Gastrocnemius medialis (tissue), 4 donors: Measurements from ENCODE around the gene KRT4.

Experiments used
- POLR2A ChIP-seq, 2 donors: fragments of 450-650 bp; IDR thresholded peaks; one replicate each; pipeline ENCODE4 v1.6.1; 2017; ENCODE audit warnings: antibody characterized with exemption in 2 of 2, mild to moderate bottlenecking in 2 of 2, moderate library complexity in 2 of 2
- TF ChIP-seq, protein P1 (sequence below), 5 experiments: fragments of 450-650 bp in 3 of 5; fragments of 200-600 bp in 2 of 5; sonication (generic) in 2 of 5; IDR thresholded peaks in 4 of 5; conservative IDR thresholded peaks in 1 of 5; 1 replicate in 4 of 5; 2 replicates in 1 of 5; pipeline ENCODE4 v1.5.1; 2016 to 2019; ENCODE audit warnings: antibody characterized with exemption in 5 of 5, mild to moderate bottlenecking in 3 of 5, moderate library complexity in 3 of 5

DNA sequence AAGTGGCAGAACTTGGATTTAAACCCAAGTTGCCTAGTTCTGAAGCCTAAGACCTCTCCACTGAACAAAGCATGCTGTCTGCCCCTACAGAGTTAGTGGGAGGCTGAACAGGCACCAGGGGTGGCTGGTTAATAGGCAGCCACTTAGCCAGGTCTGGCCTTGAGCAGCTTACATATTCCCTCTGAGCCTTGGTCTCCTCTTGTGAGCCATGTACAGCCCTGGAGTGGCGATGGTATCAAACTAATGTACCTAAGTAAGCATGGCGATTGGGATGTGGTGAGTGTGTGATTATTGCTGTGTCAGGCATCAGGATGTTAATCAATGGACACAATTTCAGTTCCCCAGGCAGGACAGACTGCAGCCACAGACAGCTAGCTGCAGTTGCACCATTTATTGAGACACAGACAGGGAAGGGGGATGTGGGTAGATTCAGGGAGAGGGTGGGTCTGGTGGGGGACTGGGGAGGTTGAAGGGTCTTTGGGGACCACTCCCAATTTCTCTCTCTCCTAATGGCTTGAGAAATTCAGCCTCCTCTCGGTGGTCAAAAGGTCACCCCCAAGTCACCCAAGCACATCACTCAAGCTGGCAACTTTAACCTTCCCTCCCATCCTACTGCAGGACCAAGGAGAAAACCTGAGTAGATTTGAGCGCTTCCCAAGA, 7.3 kb upstream of the KRT4 start:
- no peak for TF ChIP-seq POLR2A (IDR thresholded peaks at IDR 0.05)
- TF ChIP-seq, protein P1, sequence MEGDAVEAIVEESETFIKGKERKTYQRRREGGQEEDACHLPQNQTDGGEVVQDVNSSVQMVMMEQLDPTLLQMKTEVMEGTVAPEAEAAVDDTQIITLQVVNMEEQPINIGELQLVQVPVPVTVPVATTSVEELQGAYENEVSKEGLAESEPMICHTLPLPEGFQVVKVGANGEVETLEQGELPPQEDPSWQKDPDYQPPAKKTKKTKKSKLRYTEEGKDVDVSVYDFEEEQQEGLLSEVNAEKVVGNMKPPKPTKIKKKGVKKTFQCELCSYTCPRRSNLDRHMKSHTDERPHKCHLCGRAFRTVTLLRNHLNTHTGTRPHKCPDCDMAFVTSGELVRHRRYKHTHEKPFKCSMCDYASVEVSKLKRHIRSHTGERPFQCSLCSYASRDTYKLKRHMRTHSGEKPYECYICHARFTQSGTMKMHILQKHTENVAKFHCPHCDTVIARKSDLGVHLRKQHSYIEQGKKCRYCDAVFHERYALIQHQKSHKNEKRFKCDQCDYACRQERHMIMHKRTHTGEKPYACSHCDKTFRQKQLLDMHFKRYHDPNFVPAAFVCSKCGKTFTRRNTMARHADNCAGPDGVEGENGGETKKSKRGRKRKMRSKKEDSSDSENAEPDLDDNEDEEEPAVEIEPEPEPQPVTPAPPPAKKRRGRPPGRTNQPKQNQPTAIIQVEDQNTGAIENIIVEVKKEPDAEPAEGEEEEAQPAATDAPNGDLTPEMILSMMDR (IDR thresholded peaks at IDR 0.05 in 4 of 5, conservative IDR thresholded peaks at IDR 0.05 in 1 of 5): no peak
